GDM1 (cell line): ENCODE measurements around the gene RAB1A.

ENCODE experiments used
- DNase-seq: peaks from one replicate; lab custom pipeline; 2025; lab: John Stamatoyannopoulos, UW

Gene RAB1A

GRCh38 chr2:65092791-65093190 lies 37.1 kb downstream of the RAB1A start:
- DNase-seq = no peak

GRCh38 chr2:65085148-65085547 lies 44.8 kb downstream of the RAB1A start:
- no peak for DNase-seq

- peak; percentile 92 for DNase-seq
Measured at GRCh38 chr2:65081232-65081685, 48.6 kb downstream of the RAB1A start.

- no peak for DNase-seq
Measured at GRCh38 chr2:65079017-65079416, 50.9 kb downstream of the RAB1A start.

- no peak for DNase-seq
Measured at GRCh38 chr2:65077898-65078297, 52.0 kb downstream of the RAB1A start.

- no peak for DNase-seq
Measured at GRCh38 chr2:65076345-65076710, 53.6 kb downstream of the RAB1A start.

GRCh38 chr2:65075605-65076344 lies 54.1 kb downstream of the RAB1A start:
- no peak for DNase-seq

GRCh38 chr2:65075176-65075575 lies 54.7 kb downstream of the RAB1A start:
- DNase-seq = no peak

GRCh38 chr2:65073879-65074565 lies 55.9 kb downstream of the RAB1A start:
- DNase-seq = no peak

- no peak for DNase-seq
Measured at GRCh38 chr2:65072181-65072970, 57.5 kb downstream of the RAB1A start.

- no peak for DNase-seq
Measured at GRCh38 chr2:65071499-65072180, 58.3 kb downstream of the RAB1A start.

GRCh38 chr2:65070856-65071255 lies 59.0 kb downstream of the RAB1A start:
- DNase-seq = no peak

GRCh38 chr2:65070172-65070830 lies 59.6 kb downstream of the RAB1A start:
- DNase-seq = no peak

- DNase-seq = no peak
Measured at GRCh38 chr2:65069439-65069824, 60.5 kb downstream of the RAB1A start.

- no peak for DNase-seq
Measured at GRCh38 chr2:65067806-65068553, 61.9 kb downstream of the RAB1A start.

GRCh38 chr2:65064728-65065552 lies 65.0 kb downstream of the RAB1A start:
- peak; percentile 85 for DNase-seq

- DNase-seq = no peak
Measured at GRCh38 chr2:65062843-65063825, 66.8 kb downstream of the RAB1A start.

GRCh38 chr2:65061910-65062339 lies 68.0 kb downstream of the RAB1A start:
- DNase-seq = no peak
